ENCODE measurements around the gene SSNA1.

Gene SSNA1

DNA sequence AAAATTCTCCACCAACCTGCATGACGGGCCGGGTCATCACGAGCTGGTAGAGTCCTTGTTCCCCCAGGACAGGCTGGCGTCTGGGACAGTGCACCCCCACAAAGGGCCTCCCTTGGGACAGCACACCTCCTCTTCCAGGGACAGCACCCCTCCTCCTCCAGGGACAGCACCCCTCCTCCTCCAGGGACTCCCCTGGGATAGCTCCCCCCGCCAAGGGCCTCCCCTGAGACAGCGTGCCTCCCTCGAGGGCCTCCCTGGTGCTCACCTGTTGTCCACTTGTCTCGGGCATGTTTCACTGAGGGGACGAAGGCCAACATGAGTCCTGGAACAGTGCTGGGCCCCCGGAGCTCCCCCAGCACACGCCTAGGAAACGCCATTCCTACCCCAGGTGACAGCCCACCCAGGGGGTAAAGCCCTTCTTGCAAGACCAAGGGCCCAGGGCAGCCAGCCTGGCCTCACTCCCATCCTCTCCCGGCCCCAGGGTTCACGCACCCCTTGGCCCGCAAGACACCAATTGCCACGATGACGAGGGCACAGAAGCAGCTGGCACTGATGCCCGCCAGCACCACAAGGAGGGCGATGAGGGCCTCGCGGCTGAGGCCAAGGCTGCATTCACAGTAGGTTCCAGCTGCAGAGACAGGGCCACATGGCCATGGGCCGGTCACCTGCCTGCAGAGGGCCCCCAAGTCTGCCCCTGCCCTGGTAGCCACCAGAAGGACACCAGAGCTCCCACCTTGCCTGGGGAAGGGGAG is 17.2 kb upstream of the SSNA1 start:
- Mint-ChIP-seq H3K4me1 (peaks cover 4% of the 10 kb centered on the region), H3K36me3 (no peaks in the 10 kb centered on the region), H3K27me3 (peaks cover 6% of the 10 kb centered on the region), H3K4me3 (no peak overlapping the region), H3K9me3 (no peaks in the 10 kb centered on the region), H3K27ac (no peak overlapping the region)

DNA sequence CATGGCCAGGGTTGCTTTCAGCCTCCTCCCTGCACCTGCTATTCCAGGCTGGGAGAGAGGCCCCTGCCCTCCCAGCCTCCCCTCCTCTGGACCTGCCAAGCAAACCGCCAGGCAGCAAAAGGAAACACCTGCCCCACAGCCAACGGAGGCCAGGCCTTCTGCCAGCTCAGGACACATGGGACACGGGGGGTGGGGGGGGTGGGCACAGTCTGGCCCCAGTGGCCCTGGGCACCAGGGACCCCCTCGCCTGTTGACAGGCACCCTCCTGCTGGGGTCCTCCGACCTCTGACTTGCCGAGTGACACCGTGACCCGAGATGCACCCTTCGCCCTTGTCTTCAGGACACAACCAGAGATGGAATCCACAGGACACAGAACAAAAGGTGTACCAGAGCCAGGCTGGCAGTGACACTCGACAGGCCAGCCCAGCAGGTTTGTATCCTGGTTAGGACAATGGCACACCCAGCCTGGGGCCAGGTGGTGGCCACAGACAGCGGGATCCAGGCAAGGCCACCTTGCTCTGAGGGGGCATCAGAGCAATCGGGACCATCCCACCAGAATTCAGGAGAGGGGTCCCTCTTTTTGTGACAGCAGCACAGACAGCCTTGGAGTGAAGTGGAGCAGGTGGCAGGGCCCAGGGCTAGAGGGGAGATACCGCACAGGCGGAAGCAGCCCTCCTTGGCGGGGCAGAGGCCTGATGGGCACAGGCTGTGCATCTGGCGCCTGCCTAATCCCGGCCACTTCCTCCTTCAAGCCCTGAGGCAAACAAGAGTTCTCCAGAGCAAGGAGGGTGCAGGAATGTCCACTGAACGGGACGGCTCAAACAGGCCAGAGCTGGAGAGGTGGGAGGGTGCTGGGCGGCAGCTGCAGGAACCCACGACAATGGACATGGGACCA is 15.3 kb upstream of the SSNA1 start:
- Mint-ChIP-seq H3K4me1 (no peaks in the 10 kb centered on the region), H3K27me3 (peaks cover 1% of the 10 kb centered on the region), H3K9me3 (no peaks in the 10 kb centered on the region), H3K27ac (no peak overlapping the region), H3K4me3 (no peak overlapping the region), H3K36me3 (no peaks in the 10 kb centered on the region)

DNA sequence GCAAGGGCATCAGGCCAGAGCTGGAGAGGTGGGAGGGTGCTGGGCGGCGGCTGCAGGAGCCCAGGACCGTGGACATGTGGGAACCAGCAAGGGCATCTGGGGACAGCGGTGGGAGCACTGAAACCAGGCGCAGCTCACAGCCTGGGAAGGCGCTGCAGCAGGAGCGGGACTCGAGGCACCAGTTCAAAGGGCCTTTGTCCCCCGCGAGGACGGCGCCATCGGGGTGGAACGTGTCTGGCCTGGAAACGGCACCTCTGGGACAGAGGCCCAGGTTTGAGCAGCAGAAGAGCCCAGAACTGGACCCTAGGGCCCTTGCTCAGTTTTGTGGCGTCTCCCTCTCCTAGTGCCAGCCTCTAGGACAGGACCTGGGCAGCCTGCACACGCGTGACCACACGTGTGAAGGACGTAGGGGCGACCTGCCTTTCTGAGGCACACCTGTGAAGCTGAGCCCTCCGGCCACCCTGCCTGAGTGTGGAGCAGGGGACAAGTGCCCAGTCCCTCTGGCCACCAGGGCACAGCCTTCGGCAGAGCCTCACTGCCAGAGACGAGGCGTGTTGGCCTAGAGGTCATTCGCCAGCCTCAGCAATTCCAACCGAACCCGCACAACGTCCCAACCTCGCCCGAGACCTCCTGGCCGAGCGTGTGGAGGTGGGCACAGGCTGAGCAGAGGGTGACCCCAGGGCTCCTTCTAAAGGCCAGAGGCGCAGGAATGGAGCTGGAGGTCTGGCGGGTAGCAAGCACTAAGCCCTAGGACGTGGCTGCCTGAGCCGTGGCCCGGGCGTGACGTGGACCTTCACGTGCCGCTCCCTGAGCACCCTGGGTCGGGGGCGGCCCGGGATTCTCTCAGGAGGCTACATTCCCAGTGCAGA is 14.4 kb upstream of the SSNA1 start:
- no peaks in the 10 kb centered on the region for H3K36me3 Mint-ChIP-seq
- no peaks in the 10 kb centered on the region for H3K9me3 Mint-ChIP-seq
- no peaks in the 10 kb centered on the region for H3K4me1 Mint-ChIP-seq
- H3K4me3 Mint-ChIP-seq = no peak overlapping the region
- no peak overlapping the region for H3K27ac Mint-ChIP-seq
- H3K27me3 Mint-ChIP-seq = no peaks in the 10 kb centered on the region

DNA sequence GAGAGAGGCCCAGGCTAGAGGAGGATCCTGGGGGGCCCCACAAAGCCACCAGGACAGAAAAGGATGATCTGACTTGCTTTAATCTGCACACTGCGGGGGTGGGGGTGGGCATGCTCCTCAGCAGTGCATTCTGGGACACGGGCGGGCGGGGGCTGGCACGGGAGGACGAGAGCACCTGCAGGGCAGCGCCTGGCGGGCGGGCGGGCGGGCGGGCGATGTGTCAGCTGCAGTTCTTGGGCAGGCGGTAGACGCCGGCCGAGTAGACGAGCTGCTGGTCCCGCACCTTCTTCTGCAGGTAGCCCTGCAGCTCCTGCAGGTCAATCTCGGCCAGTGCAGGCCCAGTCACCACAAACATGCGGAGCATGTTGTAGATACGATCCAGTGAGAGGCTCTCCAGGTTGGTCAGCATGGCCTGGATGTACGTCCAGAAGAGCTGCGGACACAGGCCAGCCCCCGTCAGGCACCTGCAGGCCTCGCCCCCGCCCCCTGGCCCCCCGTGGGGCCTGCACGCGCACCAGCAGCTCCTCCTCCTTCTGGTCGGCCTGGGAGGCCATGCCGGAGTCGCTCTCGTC is 13.7 kb upstream of the SSNA1 start:
- Mint-ChIP-seq H3K4me3 (no peak overlapping the region), H3K27me3 (no peaks in the 10 kb centered on the region), H3K36me3 (no peaks in the 10 kb centered on the region), H3K9me3 (no peaks in the 10 kb centered on the region), H3K4me1 (no peaks in the 10 kb centered on the region), H3K27ac (no peak overlapping the region)

DNA sequence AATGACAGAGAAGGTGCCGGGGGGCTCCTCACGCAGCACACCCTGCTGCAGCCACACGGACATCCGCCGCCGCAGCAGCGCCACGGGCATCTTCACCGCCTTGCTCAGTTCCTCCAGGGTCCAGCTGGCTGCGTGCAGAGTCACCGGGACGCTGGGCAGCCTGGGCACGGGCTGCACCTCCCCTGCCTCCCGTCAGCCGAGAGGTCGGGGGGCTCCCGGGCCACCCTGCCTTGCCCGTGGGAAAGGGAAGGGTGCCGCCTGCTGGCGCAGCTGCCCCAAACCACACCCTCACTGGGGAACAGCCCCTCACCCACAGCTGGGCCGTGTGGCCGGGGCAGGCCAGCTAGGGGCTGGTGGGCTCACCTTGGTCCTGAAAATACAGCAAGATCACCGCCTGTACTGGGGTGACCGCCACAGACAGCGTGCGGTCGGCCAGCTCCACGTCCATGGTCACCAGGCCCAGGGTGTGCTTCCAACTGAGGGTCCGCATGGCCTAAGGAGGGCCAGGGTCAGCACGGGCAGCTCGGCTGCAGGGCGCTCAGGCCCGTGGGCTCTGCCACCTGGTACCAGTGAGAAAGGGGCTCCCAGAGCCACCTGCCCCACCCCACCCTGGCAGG is 13.0 kb upstream of the SSNA1 start:
- no peaks in the 10 kb centered on the region for H3K4me1 Mint-ChIP-seq
- no peaks in the 10 kb centered on the region for H3K27me3 Mint-ChIP-seq
- H3K4me3 Mint-ChIP-seq = no peak overlapping the region
- H3K27ac Mint-ChIP-seq = no peak overlapping the region
- no peaks in the 10 kb centered on the region for H3K9me3 Mint-ChIP-seq
- H3K36me3 Mint-ChIP-seq = no peaks in the 10 kb centered on the region

DNA sequence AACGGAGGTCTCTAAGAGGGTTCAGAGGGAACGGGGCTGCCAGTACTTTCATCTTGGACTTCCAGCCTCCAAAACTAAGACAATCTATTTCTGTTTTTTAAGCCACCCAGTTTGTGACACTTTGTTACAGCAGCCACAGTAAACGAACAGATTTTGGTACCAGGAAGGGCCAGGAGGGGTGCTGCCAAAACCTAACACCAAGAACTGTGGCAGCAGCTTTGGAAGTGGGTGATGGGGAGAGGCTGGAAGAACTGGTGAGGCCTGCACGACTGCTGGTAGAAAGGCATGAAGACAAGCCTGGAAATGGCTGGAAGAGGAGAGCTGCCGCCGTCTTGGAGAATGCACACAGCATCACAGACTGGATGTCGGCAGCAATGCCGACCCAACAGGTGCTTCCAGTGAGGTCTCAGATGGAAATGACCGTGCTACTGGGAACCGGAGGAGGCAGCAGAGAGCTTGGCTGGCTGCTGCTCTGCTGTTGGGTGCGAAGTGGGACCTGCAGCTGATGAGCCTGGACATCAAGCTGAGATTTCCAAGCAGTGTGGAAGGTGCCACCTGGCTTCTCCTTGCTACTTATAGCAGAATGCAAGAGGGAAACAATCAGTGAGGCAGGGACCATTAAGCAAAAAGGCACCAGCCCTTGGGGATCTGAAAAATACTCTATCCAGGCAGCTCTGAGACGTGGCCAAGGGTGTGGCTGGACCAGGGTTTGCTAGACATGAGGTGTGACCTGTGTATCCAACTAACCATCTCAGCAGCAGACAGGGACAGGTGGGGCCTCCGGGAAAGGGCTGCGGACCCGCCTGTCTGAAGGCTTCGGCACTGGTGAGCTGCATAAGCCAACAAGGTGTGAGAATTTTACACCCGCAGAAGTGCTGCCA is 11.9 kb upstream of the SSNA1 start:
- H3K36me3 Mint-ChIP-seq = no peaks in the 10 kb centered on the region
- no peak overlapping the region for H3K4me3 Mint-ChIP-seq
- H3K27me3 Mint-ChIP-seq = no peaks in the 10 kb centered on the region
- H3K4me1 Mint-ChIP-seq = no peaks in the 10 kb centered on the region
- no peak overlapping the region for H3K27ac Mint-ChIP-seq
- H3K9me3 Mint-ChIP-seq = no peaks in the 10 kb centered on the region

DNA sequence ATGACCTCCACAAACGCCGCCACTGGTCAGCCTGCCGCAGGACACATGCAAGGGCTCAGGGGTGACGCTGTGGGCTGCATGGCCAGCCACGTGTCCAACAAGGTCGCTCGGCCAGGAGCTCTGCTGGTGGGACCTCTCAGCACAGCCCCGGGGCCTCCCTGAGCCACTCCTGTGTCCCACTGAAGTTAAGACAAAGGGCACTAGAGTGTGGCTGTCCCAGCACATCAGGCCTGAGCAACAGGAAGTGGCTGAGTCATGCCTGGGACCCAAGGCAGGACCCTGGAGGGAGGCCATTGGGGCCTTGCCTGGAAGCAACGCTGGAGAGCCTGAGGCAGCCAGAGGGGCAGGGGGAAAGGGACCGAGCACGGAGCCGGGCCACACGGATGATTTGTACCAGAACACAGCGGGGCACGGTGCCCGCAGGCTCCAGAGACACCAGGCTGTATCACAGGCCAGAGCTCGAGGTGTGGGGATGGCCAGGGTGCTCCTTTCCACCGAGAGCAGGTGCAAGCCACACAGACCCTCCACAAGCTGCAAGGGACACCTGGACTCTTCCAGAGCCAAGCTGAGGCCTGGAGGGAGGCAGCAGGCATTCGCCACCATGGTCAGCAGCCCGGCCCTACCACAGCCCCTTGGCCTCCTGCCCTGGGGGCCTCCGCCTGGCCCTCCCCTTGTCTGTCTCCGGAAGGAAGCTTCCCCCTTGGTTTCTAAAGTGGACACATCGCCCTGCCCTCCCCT is 10.1 kb upstream of the SSNA1 start:
- Mint-ChIP-seq H3K36me3 (no peaks in the 10 kb centered on the region), H3K27ac (no peak overlapping the region), H3K9me3 (no peaks in the 10 kb centered on the region)

DNA sequence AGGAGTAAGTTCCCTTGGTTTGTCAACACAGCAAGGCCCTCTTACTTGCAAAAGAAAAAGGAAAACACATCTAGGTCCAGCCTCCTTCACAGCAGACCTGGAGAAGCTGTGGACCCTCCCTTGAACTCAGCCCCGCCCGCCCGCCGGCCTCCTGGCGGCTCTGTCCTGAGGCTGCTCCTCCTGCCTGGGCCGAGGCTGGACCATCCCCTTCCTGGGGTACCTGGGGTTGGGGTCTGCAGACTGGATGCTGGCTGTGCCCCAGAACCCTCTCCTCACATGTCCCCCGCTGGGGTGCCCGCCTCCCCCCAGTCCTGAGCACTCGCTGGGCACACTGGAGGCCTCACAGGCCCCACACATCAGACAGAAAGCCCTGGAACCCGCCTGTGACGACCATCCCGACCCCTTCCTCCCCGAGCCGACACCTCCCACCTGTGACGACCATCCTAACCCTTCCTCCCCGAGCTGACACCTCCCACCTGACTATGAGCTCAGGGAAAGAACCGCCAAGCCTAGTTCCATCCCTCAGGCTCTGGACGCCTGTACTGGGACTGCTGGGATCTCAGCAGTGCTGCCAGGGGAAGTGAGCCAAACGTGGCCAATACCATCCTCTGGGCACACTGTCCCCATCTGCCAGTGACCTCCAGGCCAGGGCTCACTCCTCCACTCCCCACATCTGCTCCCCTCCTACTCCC is 9.4 kb upstream of the SSNA1 start:
- Mint-ChIP-seq H3K4me1 (peaks cover 2% of the 10 kb centered on the region), H3K9me3 (no peaks in the 10 kb centered on the region), H3K4me3 (no peak overlapping the region), H3K27ac (no peak overlapping the region), H3K36me3 (no peaks in the 10 kb centered on the region), H3K27me3 (no peaks in the 10 kb centered on the region)

More for the DNA sequence above, 10.1 kb upstream of the SSNA1 start:
- no peaks in the 10 kb centered on the region for H3K4me1 Mint-ChIP-seq
- H3K4me3 Mint-ChIP-seq = no peak overlapping the region
- H3K27me3 Mint-ChIP-seq = no peaks in the 10 kb centered on the region

DNA sequence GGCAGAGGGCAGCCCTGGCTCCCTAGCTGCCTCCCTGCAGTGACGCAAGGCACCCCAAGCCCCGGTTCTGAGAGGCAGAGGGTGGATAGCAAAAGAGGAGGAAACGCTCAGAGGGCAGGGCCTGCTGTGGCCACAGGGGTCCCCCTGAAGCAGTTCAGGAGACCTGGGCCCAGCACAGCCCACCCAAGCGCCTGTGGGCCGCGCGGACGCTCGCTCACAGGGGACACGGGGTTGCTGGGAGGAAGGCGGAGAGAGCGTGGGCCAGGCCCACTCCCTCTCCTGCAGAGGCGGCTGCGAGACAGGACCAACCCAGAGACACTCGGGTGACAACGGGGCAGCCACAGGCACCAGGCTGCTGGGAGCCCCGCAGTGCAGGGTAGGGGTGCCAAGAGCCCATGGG is 8.7 kb upstream of the SSNA1 start:
- Mint-ChIP-seq H3K4me1 (peaks cover 7% of the 10 kb centered on the region), H3K27me3 (no peaks in the 10 kb centered on the region), H3K27ac (no peak overlapping the region), H3K4me3 (no peak overlapping the region), H3K36me3 (no peaks in the 10 kb centered on the region), H3K9me3 (no peaks in the 10 kb centered on the region)

DNA sequence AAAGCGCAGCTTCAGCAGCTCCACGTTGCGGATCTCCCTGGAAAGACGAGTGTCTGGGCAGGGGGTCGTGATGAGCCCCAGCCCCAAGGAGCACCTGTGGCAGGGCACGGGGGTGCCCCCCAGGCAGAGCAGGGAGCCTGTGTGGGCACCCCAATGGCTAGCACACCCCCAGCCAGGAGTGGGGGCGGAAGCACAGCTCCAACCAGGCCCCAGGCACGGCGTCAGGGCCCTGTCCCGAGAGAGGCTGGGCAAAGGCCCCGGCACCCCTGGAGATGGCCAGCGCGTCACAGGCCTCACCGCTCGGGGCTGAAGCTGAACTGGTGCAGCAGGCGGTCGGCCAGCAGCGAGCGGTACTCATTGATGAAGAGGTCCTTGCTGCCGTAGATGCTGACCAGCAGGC is 8.0 kb upstream of the SSNA1 start:
- no peaks in the 10 kb centered on the region for H3K36me3 Mint-ChIP-seq
- H3K9me3 Mint-ChIP-seq = no peaks in the 10 kb centered on the region
- H3K4me3 Mint-ChIP-seq = no peak overlapping the region
- H3K27me3 Mint-ChIP-seq = no peaks in the 10 kb centered on the region
- peaks cover 7% of the 10 kb centered on the region for H3K4me1 Mint-ChIP-seq
- H3K27ac Mint-ChIP-seq = no peak overlapping the region

DNA sequence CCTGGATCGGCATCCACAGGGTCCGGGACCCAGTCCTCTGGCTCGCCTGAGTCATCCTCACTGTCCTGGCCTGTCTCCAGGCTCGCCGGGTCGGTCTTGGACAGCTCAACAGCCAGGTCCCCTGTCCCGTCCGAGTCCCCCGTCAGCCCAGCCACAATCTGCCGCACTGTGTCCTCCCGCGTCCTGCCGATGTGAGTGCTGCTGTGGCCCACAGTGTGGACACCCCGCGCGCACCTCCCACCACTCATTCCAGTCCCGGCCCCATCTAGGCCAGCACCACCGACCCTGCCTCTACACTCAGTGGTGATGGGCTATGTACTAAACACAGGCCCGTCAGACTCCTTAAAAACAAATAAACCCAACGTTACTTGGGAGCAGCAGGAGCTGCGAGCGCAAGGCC is 6.8 kb upstream of the SSNA1 start:
- H3K27me3 Mint-ChIP-seq = no peaks in the 10 kb centered on the region
- peaks cover 13% of the 10 kb centered on the region for H3K4me1 Mint-ChIP-seq
- H3K27ac Mint-ChIP-seq = no peak overlapping the region
- no peaks in the 10 kb centered on the region for H3K9me3 Mint-ChIP-seq
- no peak overlapping the region for H3K4me3 Mint-ChIP-seq
- H3K36me3 Mint-ChIP-seq = no peaks in the 10 kb centered on the region

DNA sequence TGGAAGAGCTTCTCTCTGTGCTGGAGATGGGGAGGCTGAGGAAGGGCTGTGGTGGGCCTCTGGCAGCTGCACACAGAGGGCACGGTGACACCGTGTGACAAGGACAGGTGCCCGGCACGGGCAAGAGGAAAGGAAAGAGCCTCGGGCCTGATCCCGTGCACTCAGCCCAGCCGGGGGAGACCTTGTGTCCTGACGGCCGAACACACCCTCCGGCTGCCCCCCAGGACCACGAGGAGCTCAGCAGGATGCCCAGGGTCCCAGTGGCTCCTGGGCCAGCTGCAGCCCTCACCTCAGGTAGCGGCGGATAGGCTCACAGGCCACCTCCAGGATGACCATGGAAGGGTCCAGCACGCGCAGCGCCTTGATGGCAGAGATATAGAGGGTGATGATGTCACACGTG is 5.6 kb upstream of the SSNA1 start:
- H3K9me3 Mint-ChIP-seq = no peaks in the 10 kb centered on the region

DNA sequence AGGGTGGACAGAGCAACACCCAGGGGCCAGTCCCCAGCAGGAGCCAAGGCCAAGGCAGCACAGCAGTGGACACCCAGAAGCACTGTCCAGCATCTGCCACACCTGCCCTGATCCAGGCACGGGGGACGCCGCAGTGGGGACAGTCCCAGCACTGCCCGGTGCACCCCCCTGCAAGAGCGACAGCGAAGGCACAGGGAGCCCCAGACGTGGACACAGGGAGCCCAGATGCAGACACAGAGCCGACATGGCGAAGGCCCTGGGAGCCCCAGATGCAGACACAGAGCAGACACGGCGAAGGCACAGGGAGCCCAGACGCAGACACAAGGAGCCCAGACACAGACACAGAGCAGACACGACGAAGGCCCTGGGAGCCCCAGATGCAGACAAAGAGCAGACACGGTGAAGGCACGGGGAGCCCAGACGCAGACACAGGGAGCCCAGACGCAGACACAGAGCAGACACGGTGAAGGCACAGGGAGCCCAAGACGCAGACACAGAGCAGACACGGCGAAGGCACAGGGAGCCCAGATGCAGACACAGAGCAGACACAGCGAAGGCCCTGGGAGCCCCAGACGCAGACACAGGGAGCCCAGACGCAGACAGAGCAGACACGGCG is 4.4 kb upstream of the SSNA1 start:
- Mint-ChIP-seq H3K4me3 (no peak overlapping the region), H3K27ac (no peak overlapping the region), H3K4me1 (peaks cover 25% of the 10 kb centered on the region), H3K9me3 (no peaks in the 10 kb centered on the region), H3K36me3 (no peaks in the 10 kb centered on the region), H3K27me3 (no peaks in the 10 kb centered on the region)

More for the DNA sequence above, 5.6 kb upstream of the SSNA1 start:
- Mint-ChIP-seq H3K27me3 (no peaks in the 10 kb centered on the region), H3K4me3 (no peak overlapping the region), H3K4me1 (peaks cover 23% of the 10 kb centered on the region), H3K27ac (no peak overlapping the region), H3K36me3 (no peaks in the 10 kb centered on the region)

Measured in activated naive CD4-positive, alpha-beta T cell treated with anti-CD3 and anti-CD28 coated beads, Interleukin-2, amount 50 U/mL, for 24 hours (primary cell).